ENCODE measurements around the gene PTPN3.
"Not testable (repeated sequence)": the region's sequence is repeated elsewhere in the genome, so short reads cannot be mapped to it uniquely, and the experiment has no call there.

PTPN3 gene

GRCh38 chr9:109383356-109383755 lies 114.8 kb downstream of the PTPN3 start:
- no peak for DNase-seq

GRCh38 chr9:109382585-109382984 lies 115.5 kb downstream of the PTPN3 start:
- no peak for DNase-seq

GRCh38 chr9:109382182-109382581 lies 115.9 kb downstream of the PTPN3 start:
- DNase-seq, result no peak

GRCh38 chr9:109381011-109381729 lies 116.9 kb downstream of the PTPN3 start:
- DNase-seq, result no peak

GRCh38 chr9:109379513-109379912 lies 118.6 kb downstream of the PTPN3 start:
- no peak for DNase-seq

GRCh38 chr9:109378316-109378715 lies 119.8 kb downstream of the PTPN3 start:
- no peak for DNase-seq

GRCh38 chr9:109372246-109372645 lies 125.9 kb downstream of the PTPN3 start:
- no peak for DNase-seq

GRCh38 chr9:109371374-109371773 lies 126.7 kb downstream of the PTPN3 start:
- no peak for DNase-seq

- DNase-seq, result no peak
These were observed 128.8 kb downstream of the PTPN3 start for GRCh38 chr9:109369285-109369684.

- DNase-seq, result no peak
These were observed 137.3 kb downstream of the PTPN3 start for GRCh38 chr9:109360771-109361170.

GRCh38 chr9:109358968-109359603 lies 139.0 kb downstream of the PTPN3 start:
- not testable (repeated sequence) for DNase-seq

GRCh38 chr9:109355564-109356297 lies 142.4 kb downstream of the PTPN3 start:
- no peak for DNase-seq

- no peak for DNase-seq
These were observed 143.9 kb downstream of the PTPN3 start for GRCh38 chr9:109354190-109354589.

GRCh38 chr9:109351032-109351431 lies 147.1 kb downstream of the PTPN3 start:
- DNase-seq, result no peak

GRCh38 chr9:109349421-109349846 lies 148.7 kb downstream of the PTPN3 start:
- peak; percentile 65 for DNase-seq

- DNase-seq, result no peak
These were observed 151.2 kb downstream of the PTPN3 start for GRCh38 chr9:109346904-109347303.

GRCh38 chr9:109344866-109345265 lies 153.2 kb downstream of the PTPN3 start:
- DNase-seq, result no peak

GRCh38 chr9:109342878-109343277 lies 155.2 kb downstream of the PTPN3 start:
- no peak for DNase-seq

- DNase-seq, result no peak
These were observed 156.5 kb downstream of the PTPN3 start for GRCh38 chr9:109341561-109341960.

GRCh38 chr9:109340979-109341378 lies 157.1 kb downstream of the PTPN3 start:
- not testable (repeated sequence) for DNase-seq

GRCh38 chr9:109336409-109336808 lies 161.7 kb downstream of the PTPN3 start:
- no peak for DNase-seq

GRCh38 chr9:109335929-109336328 lies 162.2 kb downstream of the PTPN3 start:
- DNase-seq, result no peak

- DNase-seq, result no peak
These were observed 163.0 kb downstream of the PTPN3 start for GRCh38 chr9:109335121-109335520.

- DNase-seq, result no peak
These were observed 166.8 kb downstream of the PTPN3 start for GRCh38 chr9:109331353-109331752.

All from amniotic stem cell (primary cell).